Epithelial cell of proximal tubule (primary cell): ENCODE data around the gene BMP2. TPM values are rescaled to one million over a fixed set of nuclear protein-coding genes. Genes with fewer than 3 reads are reported as not detected.

ENCODE experiments used
- DNase-seq: peaks from one replicate; pipeline ENCODE4 v3.0.0-alpha.2; 2011; ENCODE audit warnings: low read depth
- H3K4me3 ChIP-seq: 2 replicates; pipeline ENCODE4 v1.5.1; 2011; ENCODE audit warnings: low read depth, mild to moderate bottlenecking, low read length
- total RNA-seq: library from RNA; depleted of rRNA; stranded (reverse); fragments of >200 nt; gene quantifications from 2 replicates; pipeline ENCODE4 v1.2.3, GENCODE V29; 2015
- TF ChIP-seq, protein P1 (sequence below): conservative IDR thresholded peaks from 2 replicates; pipeline ENCODE4 v1.5.1; 2012; ENCODE audit warnings: low read depth, mild to moderate bottlenecking, low read length

The BMP2 gene
- 32.1 and 54.9 TPM in 2 replicates for total RNA-seq

DNA sequence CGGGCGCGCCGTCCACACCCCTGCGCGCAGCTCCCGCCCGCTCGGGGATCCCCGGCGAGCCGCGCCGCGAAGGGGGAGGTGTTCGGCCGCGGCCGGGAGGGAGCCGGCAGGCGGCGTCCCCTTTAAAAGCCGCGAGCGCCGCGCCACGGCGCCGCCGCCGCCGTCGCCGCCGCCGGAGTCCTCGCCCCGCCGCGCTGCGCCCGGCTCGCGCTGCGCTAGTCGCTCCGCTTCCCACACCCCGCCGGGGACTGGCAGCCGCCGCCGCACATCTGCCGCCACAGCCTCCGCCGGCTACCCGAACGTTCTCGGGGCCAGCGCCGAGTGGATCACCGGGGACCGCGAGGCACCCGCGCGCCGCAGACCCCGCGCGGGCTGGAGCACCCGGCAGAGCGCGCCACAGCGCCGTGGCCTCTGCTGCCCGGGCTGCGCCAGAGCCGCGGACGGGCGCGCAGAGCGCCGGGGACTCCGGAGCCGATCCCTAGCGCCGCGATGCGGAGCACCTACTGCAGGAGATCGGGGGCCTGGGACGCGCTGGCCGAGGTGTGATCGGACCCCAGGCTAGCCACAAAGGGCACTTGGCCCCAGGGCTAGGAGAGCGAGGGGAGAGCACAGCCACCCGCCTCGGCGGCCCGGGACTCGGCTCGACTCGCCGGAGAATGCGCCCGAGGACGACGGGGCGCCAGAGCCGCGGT is at the start of gene BMP2:
TSS of gene BMP2 (plus strand) at position 151 of the 692 bp plus-strand sequence. CDS start 2,441 bp downstream, outside the sequence.
- DNase-seq = no peak
- H3K4me3 ChIP-seq = peak within 1 kb of the TSS; percentile 88
- TF ChIP-seq, protein P1, sequence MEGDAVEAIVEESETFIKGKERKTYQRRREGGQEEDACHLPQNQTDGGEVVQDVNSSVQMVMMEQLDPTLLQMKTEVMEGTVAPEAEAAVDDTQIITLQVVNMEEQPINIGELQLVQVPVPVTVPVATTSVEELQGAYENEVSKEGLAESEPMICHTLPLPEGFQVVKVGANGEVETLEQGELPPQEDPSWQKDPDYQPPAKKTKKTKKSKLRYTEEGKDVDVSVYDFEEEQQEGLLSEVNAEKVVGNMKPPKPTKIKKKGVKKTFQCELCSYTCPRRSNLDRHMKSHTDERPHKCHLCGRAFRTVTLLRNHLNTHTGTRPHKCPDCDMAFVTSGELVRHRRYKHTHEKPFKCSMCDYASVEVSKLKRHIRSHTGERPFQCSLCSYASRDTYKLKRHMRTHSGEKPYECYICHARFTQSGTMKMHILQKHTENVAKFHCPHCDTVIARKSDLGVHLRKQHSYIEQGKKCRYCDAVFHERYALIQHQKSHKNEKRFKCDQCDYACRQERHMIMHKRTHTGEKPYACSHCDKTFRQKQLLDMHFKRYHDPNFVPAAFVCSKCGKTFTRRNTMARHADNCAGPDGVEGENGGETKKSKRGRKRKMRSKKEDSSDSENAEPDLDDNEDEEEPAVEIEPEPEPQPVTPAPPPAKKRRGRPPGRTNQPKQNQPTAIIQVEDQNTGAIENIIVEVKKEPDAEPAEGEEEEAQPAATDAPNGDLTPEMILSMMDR = no peak

DNA sequence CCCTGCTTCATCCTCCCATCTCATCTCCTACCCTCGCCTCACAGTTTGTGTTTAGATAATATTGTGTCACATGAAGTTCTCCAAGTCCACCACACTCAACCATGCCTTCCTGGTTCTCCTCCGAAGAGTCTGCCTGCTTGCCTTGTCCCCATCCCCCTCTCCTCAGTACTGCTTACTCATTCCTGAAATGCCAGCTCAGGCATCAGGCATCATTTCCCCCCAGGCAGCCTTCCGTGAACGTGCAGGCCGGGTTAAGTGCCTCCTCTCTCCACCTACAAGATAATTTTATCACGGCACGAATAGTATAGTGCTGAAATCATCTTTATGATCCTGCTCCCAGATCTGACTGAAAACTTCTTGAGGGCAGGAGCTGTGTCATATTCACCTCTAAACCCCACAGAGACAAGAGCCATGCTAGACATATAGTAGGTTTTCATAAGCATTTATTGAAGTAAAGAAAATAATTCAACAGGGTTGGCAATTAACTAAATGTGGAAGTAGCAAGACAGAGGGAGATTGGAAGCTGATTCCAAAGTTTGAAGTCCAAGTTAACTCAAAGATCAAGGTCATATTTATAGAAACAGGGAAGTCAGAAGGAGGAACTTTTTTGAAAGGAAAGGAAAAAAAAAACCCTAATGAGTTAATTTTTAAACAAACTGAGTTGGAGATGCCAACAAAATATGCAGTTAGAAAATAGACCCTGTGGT is 48.7 kb upstream of the BMP2 start:
- TF ChIP-seq, protein P1 = no peak
- DNase-seq = peak; percentile 83
- no peak overlapping the region for H3K4me3 ChIP-seq

DNA sequence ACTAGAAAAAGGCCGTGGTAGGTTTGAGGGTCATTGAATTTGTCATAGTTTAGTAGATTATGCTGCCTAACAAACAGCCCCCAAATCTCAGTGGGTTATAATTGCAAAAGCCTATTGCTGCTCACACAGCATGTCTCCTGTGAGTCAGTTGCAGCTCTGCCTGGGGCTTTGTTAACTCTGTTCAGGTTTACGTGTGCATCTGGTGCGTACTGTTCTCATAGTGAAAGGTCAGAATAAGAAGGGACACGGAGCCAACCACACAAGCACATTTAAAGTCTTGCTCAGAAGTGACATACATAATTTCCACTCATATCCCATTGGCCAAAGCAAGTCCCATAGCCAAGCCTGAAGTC is 48.1 kb upstream of the BMP2 start:
- TF ChIP-seq, protein P1 = no peak
- H3K4me3 ChIP-seq = no peak overlapping the region
- DNase-seq = no peak

DNA sequence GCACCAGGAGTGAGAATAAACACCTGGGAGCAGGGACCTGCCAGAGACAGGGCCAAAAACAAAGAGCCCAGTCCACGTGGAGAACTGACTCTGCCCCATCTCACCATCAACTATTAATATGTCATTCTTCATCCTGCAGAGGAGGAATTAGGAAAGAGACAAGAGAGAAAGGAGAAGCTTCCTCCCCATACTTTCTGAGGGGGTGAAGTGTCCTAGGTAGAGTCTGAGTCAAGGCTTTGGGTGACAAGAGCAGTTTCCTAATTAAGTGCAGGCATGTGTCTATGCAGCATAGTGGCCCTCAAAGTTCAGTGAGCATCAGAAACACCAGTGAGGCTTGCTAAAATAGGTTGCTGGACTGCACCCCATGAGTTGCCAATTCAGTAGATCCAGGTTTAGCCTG is 40.7 kb upstream of the BMP2 start:
- H3K4me3 ChIP-seq = no peak overlapping the region
- no peak for DNase-seq
- TF ChIP-seq, protein P1 = no peak

DNA sequence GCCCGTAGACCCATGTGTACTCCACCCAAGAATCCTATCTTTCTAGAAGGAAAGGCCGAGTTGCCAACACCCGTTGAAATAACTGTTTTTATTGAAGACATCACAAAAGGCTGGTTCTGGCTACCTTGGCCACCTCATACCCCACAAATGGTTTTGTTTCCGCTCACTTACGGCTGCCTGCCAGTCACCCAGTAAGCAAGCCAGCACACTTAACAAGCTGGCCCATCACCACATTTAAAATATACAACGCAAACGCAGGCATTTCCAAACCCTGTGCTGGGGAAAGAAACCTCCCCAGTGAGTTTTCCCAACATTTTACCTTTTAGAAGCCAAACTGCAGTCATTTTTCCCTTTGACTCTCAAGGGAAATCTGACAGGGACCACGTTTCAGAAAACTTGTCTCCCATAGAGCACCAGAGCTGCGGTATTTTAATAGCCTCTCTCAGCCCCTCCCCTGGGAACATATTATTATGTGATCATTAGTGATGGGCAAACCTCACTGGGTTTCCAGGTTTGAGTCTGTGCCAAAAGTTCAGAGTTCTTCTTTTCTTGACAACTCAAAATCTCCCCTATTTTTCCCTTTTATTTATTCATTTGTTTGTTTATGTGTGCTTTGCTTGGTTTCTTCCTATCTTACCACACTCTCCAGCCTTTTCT is 36.7 kb upstream of the BMP2 start:
- no peak overlapping the region for H3K4me3 ChIP-seq
- DNase-seq = no peak
- TF ChIP-seq, protein P1 = no peak

DNA sequence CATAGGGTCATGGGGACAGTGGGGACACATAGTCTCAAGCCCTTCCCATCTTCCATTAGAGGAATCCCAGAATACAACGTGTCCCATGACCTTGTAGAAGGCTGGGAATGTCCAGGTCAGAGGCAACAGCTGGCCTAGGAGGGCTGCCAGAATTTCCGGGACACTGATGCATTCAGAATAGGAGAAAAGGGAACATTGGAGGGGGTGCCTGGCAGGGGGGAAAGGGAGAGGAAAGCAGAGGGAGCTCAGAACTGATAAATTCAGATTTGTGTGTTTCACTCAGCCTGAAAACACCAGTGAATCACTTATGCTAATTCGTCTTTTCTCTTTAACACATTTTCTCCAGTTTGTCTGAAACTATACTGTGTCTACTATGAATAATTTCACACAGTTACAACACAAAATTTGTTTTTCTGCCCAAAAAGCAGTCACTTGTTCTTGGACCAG is 35.5 kb upstream of the BMP2 start:
- DNase-seq = no peak
- TF ChIP-seq, protein P1 = no peak
- H3K4me3 ChIP-seq = no peak overlapping the region
